Spleen (tissue), 7 donors: ENCODE data around the gene ZNF169.

Experiments used
- POLR2A ChIP-seq, 3 donors: fragments of 450-650 bp; IDR thresholded peaks; one replicate each; pipeline ENCODE4 v1.5.1; 2017; ENCODE audit warnings: antibody characterized with exemption in 3 of 3, mild to moderate bottlenecking in 1 of 3
- TF ChIP-seq, protein P1 (sequence below), 11 experiments: fragments of 200-600 bp in 7 of 11; fragments of 450-650 bp in 4 of 11; sonication (generic) in 4 of 11; IDR thresholded peaks in 8 of 11; conservative IDR thresholded peaks in 3 of 11; 1 replicate in 7 of 11; 2 replicates in 4 of 11; pipeline versions ENCODE4 v1.4.0 to v1.8.0; 2016 to 2021; ENCODE audit warnings: antibody characterized with exemption in 11 of 11, inconsistent platforms in 4 of 11, mild to moderate bottlenecking in 1 of 11
- donor health status: DM: no; HTN: no; CAD: no; lungs with moderate emphysema.
- donor health status: DM: no; HTN: no; CAD: no.
- donor health status: DM: no; HTN: no; CAD: no.

DNA sequence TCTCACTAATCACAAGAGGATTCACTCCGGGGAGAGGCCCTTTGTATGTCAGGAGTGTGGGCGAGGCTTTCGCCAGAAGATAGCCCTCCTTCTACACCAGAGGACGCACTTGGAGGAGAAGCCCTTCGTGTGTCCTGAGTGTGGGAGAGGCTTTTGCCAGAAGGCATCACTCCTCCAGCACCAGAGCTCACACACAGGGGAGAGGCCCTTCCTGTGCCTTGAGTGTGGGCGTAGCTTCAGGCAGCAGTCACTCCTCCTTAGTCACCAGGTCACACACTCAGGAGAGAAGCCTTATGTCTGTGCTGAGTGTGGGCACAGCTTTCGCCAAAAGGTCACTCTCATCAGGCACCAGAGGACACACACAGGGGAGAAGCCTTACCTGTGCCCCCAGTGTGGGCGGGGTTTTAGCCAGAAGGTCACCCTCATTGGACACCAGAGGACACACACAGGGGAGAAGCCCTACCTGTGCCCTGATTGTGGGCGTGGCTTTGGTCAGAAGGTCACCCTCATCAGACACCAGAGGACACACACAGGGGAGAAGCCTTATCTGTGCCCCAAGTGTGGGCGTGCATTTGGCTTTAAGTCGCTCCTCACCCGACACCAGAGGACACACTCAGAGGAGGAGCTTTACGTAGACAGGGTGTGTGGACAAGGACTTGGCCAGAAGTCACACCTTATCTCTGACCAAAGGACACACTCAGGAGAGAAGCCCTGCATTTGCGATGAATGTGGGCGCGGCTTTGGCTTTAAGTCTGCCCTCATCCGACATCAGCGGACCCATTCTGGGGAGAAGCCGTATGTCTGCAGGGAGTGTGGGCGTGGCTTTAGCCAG lies 41.6 kb downstream of the ZNF169 start:
- TF ChIP-seq, protein P1, sequence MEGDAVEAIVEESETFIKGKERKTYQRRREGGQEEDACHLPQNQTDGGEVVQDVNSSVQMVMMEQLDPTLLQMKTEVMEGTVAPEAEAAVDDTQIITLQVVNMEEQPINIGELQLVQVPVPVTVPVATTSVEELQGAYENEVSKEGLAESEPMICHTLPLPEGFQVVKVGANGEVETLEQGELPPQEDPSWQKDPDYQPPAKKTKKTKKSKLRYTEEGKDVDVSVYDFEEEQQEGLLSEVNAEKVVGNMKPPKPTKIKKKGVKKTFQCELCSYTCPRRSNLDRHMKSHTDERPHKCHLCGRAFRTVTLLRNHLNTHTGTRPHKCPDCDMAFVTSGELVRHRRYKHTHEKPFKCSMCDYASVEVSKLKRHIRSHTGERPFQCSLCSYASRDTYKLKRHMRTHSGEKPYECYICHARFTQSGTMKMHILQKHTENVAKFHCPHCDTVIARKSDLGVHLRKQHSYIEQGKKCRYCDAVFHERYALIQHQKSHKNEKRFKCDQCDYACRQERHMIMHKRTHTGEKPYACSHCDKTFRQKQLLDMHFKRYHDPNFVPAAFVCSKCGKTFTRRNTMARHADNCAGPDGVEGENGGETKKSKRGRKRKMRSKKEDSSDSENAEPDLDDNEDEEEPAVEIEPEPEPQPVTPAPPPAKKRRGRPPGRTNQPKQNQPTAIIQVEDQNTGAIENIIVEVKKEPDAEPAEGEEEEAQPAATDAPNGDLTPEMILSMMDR (IDR thresholded peaks at IDR 0.05 in 8 of 11, conservative IDR thresholded peaks at IDR 0.05 in 3 of 11): no peak
- no peak for TF ChIP-seq POLR2A (IDR thresholded peaks at IDR 0.05)
